Heart right ventricle (tissue), 16 donors: ENCODE data around the gene TNRC6A. TPM values are rescaled to one million over a fixed set of nuclear protein-coding genes. Genes with fewer than 3 reads are reported as not detected.
"Not testable (repeated sequence)": the region's sequence is repeated elsewhere in the genome, so short reads cannot be mapped to it uniquely, and the experiment has no call there.

Experiments used
- ATAC-seq, 8 donors: fragments of 200-7000 bp; cut with Tn5 transposase; one replicate each; pipeline ENCODE4 v1.9.1; 2020; ENCODE audit warnings: mild to moderate bottlenecking in 8 of 8, moderate library complexity in 8 of 8, moderate number of reproducible peaks in 1 of 8
- DNase-seq, 2 donors: peaks; one replicate each; pipeline ENCODE4 v3.0.0-alpha.2; 2020
- H3K27ac ChIP-seq, 10 donors: fragments of 200-600 bp; sonication (generic) in 2 of 10; one replicate each; pipeline versions ENCODE4 v1.5.0 to v1.8.0; 2020 to 2022; ENCODE audit warnings: mild to moderate bottlenecking in 3 of 10
- H3K27me3 ChIP-seq, 7 donors: fragments of 200-600 bp; one replicate each; pipeline ENCODE4 v1.8.0; 2021 to 2022; ENCODE audit warnings: mild to moderate bottlenecking in 2 of 7
- H3K36me3 ChIP-seq, 9 donors: fragments of 200-600 bp; sonication (generic) in 1 of 9; one replicate each; pipeline versions ENCODE4 v1.5.0 to v1.8.0; 2020 to 2022; ENCODE audit warnings: mild to moderate bottlenecking in 2 of 9
- H3K4me1 ChIP-seq, 9 donors: fragments of 200-600 bp; sonication (generic) in 1 of 9; one replicate each; pipeline versions ENCODE4 v1.5.0 to v1.8.0; 2020 to 2022; ENCODE audit warnings: mild to moderate bottlenecking in 4 of 9
- H3K4me3 ChIP-seq, 10 donors: fragments of 200-600 bp; sonication (generic) in 2 of 10; one replicate each; pipeline versions ENCODE4 v1.5.0 to v1.8.0; 2020 to 2022; ENCODE audit warnings: mild to moderate bottlenecking in 7 of 10, moderate library complexity in 2 of 10
- H3K9me3 ChIP-seq, 11 donors: fragments of 200-600 bp in 10 of 11; sonication (generic) in 2 of 11; one replicate each; pipeline versions ENCODE4 v1.5.0 to v1.8.0; 2013 to 2022; ENCODE audit warnings: mild to moderate bottlenecking in 2 of 11, control low read depth in 1 of 11, moderate library complexity in 1 of 11
- CTCF ChIP-seq, 9 donors: fragments of 200-600 bp; sonication (generic) in 2 of 9; IDR thresholded peaks; one replicate each; pipeline versions ENCODE4 v1.5.0 to v1.8.0; 2021 to 2022; ENCODE audit warnings: antibody characterized with exemption in 9 of 9, mild to moderate bottlenecking in 5 of 9, moderate library complexity in 1 of 9
- WGBS, 2 donors: extraction: QIAGEN DNeasy Blood & Tissue Kit; methylation state at CpG; one replicate each; pipeline ENCODE4 v1.1.7; 2013; ENCODE audit warnings: inconsistent platforms in 1 of 2; 5-methylcytosine and 5-hydroxymethylcytosine counted together
- intact Hi-C, 10 donors: fragments of 100-400 bp; cut with DNase I; formaldehyde crosslinking; loops; one replicate each; pipeline versions ENCODE4 v1.11.1 to v1.14.2; 2022
- polyA plus RNA-seq, 2 donors: library from polyadenylated mRNA; stranded (reverse); fragments of 200-250 nt; gene quantifications; one replicate each; pipeline ENCODE4 v1.2.3, GENCODE V29; 2013
- total RNA-seq, 10 donors: library from RNA; stranded (reverse); fragmentation: NEBNext Ultra II Directional in 3 of 10; extraction: Animal tissue kit (Norgen Biotek cat#: 25700) in 3 of 10; gene quantifications; one replicate each; pipeline versions ENCODE4 v1.2.1 to v1.2.4, GENCODE V29; 2021 to 2023
- donor health status: Arrhythmogenic right ventricular cardiomyopathy.
- donor health status: ischemic (EF 13 %, LVEDD 7.1; RV severe dilation, severe dysfunction).
- donor health status: healthy with polysubstance abuse.
- donor health status: DM: no; HTN: yes; CAD: no.
- donor health status: DM: no; HTN: no; CAD: no.
- donor health status: ischemic (EF 25% LVEDD 6.9; RV normal size, moderate dysfunction).
- donor health status: ischemic (EF 25% LVEDD 5.7; RV mildly dilated, moderate dysfunction).
- donor health status: healthy.
- donor health status: DM: yes; HTN: yes; CAD: no.
- donor health status: Ischemic cardiomyopathy.
- donor health status: ischemic (EF 35%, LVEDD 5.7; RV mildly dilated, moderate dysfunction).
- donor health status: nonischemic (EF 11% LVEDD 7.7; RV severe dilation, severe dysfunction).
- donor health status: DM: yes; HTN: yes; CAD: no.
- donor health status: PGD.
- donor health status: ischemic (EF 29% LVEDD 5.4; RV normal size, mild dysfunction).
- donor health status: nonischemic (EF 23%, LVEDD 6.1; RV moderate dilation, normal function).

TNRC6A gene
- total and polyA plus RNA-seq, 12 donors, result 8.3 to 51.4 (median 36.5) TPM

DNA sequence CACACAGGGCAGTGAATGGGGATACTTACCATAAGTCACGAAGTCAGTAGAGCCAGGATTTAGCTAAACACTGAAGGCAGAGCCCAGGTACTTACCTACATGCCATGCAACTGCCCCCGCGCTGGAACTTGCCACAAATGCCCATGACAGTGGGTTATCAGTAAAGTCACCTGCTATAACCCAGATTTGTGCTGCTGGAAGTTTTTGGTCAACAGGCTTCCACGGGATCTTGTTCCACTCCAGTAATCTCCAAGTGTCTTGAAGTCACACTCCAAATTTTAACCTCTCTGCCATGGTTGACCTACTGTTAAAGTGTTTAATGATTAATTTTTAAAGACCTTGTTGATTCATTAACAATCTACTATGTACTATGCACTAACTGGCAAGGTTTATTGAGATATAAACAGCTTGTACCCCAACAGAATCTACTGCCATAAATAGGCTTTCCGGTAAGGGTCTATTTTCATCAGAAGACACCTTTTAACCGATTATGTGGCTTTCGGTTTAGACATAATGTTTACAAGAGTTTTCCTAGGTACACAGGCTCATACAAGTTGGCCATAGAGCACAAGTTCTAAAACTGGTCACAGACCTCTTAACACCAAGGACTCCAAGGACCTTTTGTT lies 110.0 kb downstream of the TNRC6A start:
- intact Hi-C loops, result no loop called here
- H3K4me1 ChIP-seq, result peaks cover 0 to 11% (median 0%) of the 10 kb centered on the region in 9 donors
- ATAC-seq (peak in 1 of 8 donors; percentile 25), DNase-seq (no peak)
- no peak for TF ChIP-seq CTCF (IDR thresholded peaks at IDR 0.05)
- H3K36me3 ChIP-seq, result no peaks in the 10 kb centered on the region
- H3K4me3 ChIP-seq, result no peak overlapping the region
- no peak overlapping the region for H3K27ac ChIP-seq
- no peaks in the 10 kb centered on the region for H3K9me3 ChIP-seq
- H3K27me3 ChIP-seq, result no peaks in the 10 kb centered on the region
- 86 to 90% methylated on average over 7 of the region's 7 CpGs for WGBS, 2 donors

DNA sequence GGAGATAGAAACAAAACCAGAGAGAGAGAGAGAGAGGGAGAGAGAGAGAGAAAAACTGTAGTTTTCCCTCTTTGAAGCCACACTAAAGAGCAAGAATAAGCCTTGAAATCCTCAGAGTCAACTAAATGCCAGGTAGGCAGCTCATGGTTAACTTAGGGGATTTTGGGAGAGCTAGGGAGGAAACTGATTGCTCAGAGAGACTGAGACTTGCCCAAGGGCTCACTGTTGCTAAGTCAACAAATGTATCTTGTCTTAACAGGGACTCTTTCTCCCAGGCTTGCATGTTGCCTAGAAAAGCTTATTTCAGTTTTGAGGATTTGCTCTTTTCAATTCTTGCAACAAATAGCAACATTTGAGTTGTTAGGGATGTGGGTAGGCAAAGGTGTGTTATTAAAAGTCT lies 111.8 kb downstream of the TNRC6A start:
- Histone ChIP-seq H3K27me3 (no peaks in the 10 kb centered on the region), H3K27ac (no peak overlapping the region), H3K9me3 (no peaks in the 10 kb centered on the region), H3K4me3 (no peak overlapping the region), H3K4me1 (peaks cover 0 to 11% (median 0%) of the 10 kb centered on the region in 9 donors), H3K36me3 (no peaks in the 10 kb centered on the region)
- no peak for DNase-seq
- intact Hi-C loops, result no loop called here
- TF ChIP-seq CTCF (IDR thresholded peaks at IDR 0.05), result no peak
- no peak for ATAC-seq

DNA sequence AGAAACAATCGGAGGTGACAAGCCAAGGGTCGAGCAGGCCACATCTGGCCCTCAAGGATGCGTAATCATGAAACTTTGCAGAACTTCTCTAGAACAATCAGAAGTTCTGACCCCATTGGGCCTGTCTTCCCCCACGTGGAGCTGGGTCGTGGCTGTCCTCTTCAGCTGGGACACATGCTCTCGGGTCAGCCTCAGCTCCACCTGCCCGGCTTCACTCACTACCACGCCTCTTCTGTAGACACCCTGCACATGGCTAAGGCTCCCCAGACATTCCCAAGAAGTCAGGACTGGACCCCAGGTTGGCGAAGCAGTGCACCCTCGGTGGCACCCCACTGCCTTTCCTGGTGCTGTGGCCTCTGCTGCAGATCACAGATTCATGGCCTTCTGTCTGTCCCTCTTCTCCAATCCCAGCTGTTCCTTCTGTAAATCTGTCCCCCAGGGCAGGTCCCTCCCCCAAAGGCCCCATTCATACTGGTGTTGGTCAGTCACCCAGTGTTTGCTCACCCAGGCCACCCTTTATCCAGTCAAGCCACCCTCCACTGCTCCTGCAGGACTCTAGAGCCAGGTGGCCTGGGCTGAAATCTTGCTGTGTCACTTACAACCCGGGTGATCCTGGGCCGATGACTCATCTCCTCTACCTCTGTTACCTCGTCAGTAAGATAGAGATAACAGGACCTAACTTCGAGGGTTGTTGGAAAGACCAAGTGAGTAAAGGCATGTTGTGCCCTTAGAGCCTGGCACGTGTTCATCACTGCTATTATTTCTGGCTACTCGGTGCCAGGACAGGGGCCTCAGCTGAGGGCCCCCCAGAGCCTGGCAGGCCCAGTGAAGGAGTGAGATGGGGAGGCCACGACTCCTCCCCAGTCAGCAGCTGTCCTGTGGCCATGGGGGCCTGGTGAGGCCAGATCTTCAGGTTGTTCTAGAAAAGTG lies 114.9 kb downstream of the TNRC6A start:
- Histone ChIP-seq H3K4me3 (no peak overlapping the region), H3K9me3 (no peaks in the 10 kb centered on the region), H3K27me3 (no peaks in the 10 kb centered on the region), H3K36me3 (no peaks in the 10 kb centered on the region), H3K4me1 (peaks cover 0 to 3% (median 0%) of the 10 kb centered on the region in 9 donors), H3K27ac (no peak overlapping the region)
- 78% methylated on average over 17 of the region's 17 CpGs for WGBS, 2 donors
- DNase-seq (no peak), ATAC-seq (peak in 1 of 8 donors; percentile 19)
- no peak for TF ChIP-seq CTCF (IDR thresholded peaks at IDR 0.05)
- intact Hi-C loops, result no loop called here

GRCh38 chr16:24845031-24845365 lies 115.5 kb downstream of the TNRC6A start:
- WGBS, 2 donors, result 90 to 92% methylated on average over 2 of the region's 2 CpGs
- H3K4me3 ChIP-seq, DNase-seq, ATAC-seq, H3K27ac ChIP-seq, H3K36me3 ChIP-seq, H3K9me3 ChIP-seq, H3K27me3 ChIP-seq, H3K4me1 ChIP-seq, intact Hi-C loops: not testable (repeated sequence)
